ENCODE data around the gene POMC.

- TF ChIP-seq CTCF (IDR thresholded peaks at IDR 0.05) (no peak), POLR2A (IDR thresholded peaks at IDR 0.05) (no peak)
Observed at GRCh38 chr2:25201265-25201664, 32.9 kb upstream of the POMC start.
